Measurements from ENCODE around the gene TBC1D19. TPM values are rescaled to one million over a fixed set of nuclear protein-coding genes. Genes with fewer than 3 reads are reported as not detected.

The TBC1D19 gene
- total and polyA plus RNA-seq, 9 of the 15 experiments (the other 6 are each of a cell fraction or from before 2014, with no cell fraction given) = 0.73 to 5.6 (median 3.7) TPM

- no peak for TF ChIP-seq FIP1L1 (IDR thresholded peaks at IDR 0.05; ENCODE audit: low read depth, low read length, poor library complexity, severe bottlenecking)
- TF ChIP-seq ZNF134 (CRISPR knock-in tag; conservative IDR thresholded peaks at IDR 0.05) = no peak
- no peak for TF ChIP-seq PHTF2 (CRISPR knock-in tag; IDR thresholded peaks at IDR 0.05)
- TF ChIP-seq SMARCA4 (IDR thresholded peaks at IDR 0.05) = no peak
- no peak for TF ChIP-seq U2AF1 (optimal IDR thresholded peaks at IDR 0.05; ENCODE audit: low read depth, low read length)
- no peak for TF ChIP-seq SMC3 (conservative IDR thresholded peaks at IDR 0.05; ENCODE audit: insufficient read depth, low read depth, low read length)
- no peak for TF ChIP-seq ZNF354B (CRISPR knock-in tag; IDR thresholded peaks at IDR 0.05)
Measured at GRCh38 chr4:26611885-26612284, 28.0 kb downstream of the TBC1D19 start (continued).

- no peak overlapping the region for H3K4me3 ChIP-seq
- no peak overlapping the region for H3K4me2 ChIP-seq (ENCODE audit: insufficient read depth, low read length)
- DNase-seq (ENCODE audit: extremely low read depth in 1 of 4, low spot score in 3 of 4) = peak in 1 of 4 experiments; percentile 25
- POLR2A ChIA-PET = interaction anchor here (1.6 kb wide), 1 partner anchor 13 kb away, joined by 3 read pairs; no protein-coding TSS in a partner anchor
- no peaks in the 10 kb centered on the region for H3K9me3 ChIP-seq (replicated peaks; ENCODE audit: control insufficient read depth, insufficient read depth, low read depth, low read length)
- no peaks in the 10 kb centered on the region for H3K79me2 ChIP-seq (ENCODE audit: control insufficient read depth, insufficient read depth, low read length)
- H2AFZ ChIP-seq (ENCODE audit: low read depth, low read length) = peak overlapping the region; percentile 70
- H3K27me3 ChIP-seq (ENCODE audit: control insufficient read depth in 2 of 2, insufficient read depth in 2 of 2, low read length in 2 of 2) = no peaks in the 10 kb centered on the region
- H3K9me1 ChIP-seq (ENCODE audit: control insufficient read depth, insufficient read depth, low read length) = no peaks in the 10 kb centered on the region
- peak overlapping the region in 1 of 2 experiments; percentile 19; a peak in 1 of 4 replicates for H3K9ac ChIP-seq (ENCODE audit: insufficient read depth in 1 of 2, low read depth in 2 of 2, low read length in 2 of 2)
- TF ChIP-seq ZNF12 (CRISPR knock-in tag; IDR thresholded peaks at IDR 0.05) = no peak
- WGBS (ENCODE audit: insufficient coverage, low coverage, missing lambda C conversion rate) = 7% methylated on average over 1 of the region's 1 CpG
- H3K4me1 ChIP-seq (replicated peaks in 1 of 2; ENCODE audit: control insufficient read depth in 2 of 2, insufficient read depth in 2 of 2, low read length in 2 of 2) = peaks cover 0 to 7% of the 10 kb centered on the region in 2 experiments; a peak in 3 of 5 replicates
- CTCF ChIA-PET (ENCODE audit: low intra/inter-chr PET ratio) = no interaction called here
- ATAC-seq = no peak
- in situ Hi-C loops (cut with MboI) = no loop called here
- intact Hi-C loops (cut with micrococcal nuclease) = no loop called here
- no peaks in the 10 kb centered on the region for H3K36me3 ChIP-seq (ENCODE audit: control insufficient read depth, insufficient read depth, low read length)
- H4K20me1 ChIP-seq (replicated peaks; ENCODE audit: control insufficient read depth, insufficient read depth, low read length) = no peaks in the 10 kb centered on the region
- H3K27ac ChIP-seq (ENCODE audit: extremely low read depth, low read depth, low read length) = peak overlapping the region; percentile 21; the same call in 1 of the 3 replicates
- BruUV-seq (replicated peaks) = no TSS peak
- FAIRE-seq = no peak
Measured at GRCh38 chr4:26613237-26613636, 29.4 kb downstream of the TBC1D19 start.
